Right atrium auricular region (tissue), 2 donors: ENCODE results near the gene NDUFS8. TPM values are rescaled to one million over a fixed set of nuclear protein-coding genes. Genes with fewer than 3 reads are reported as not detected.

Source experiments
- DNase-seq: peaks from one replicate; pipeline ENCODE4 v3.0.0-alpha.2; 2019; ENCODE audit warnings: low spot score
- H3K27ac ChIP-seq, 2 donors: fragments of 200-600 bp; sonication (generic); 1 replicate in 1 of 2; 2 replicates in 1 of 2; pipeline ENCODE4 v1.5.1; 2016 to 2019
- H3K27me3 ChIP-seq, 2 donors: fragments of 200-600 bp; sonication (generic); one replicate each; pipeline versions ENCODE4 v1.5.1 to v1.6.0; 2017 to 2019
- H3K36me3 ChIP-seq: fragments of 200-600 bp; sonication (generic); one replicate; pipeline ENCODE4 v1.5.1; 2016
- H3K4me1 ChIP-seq, 2 donors: fragments of 200-600 bp; sonication (generic); one replicate each; pipeline versions ENCODE4 v1.5.1 to v1.6.0; 2017 to 2019
- H3K4me3 ChIP-seq, 2 donors: fragments of 200-600 bp; sonication (generic); 1 replicate in 1 of 2; 2 replicates in 1 of 2; pipeline ENCODE4 v1.5.1; 2017 to 2019; ENCODE audit warnings: mild to moderate bottlenecking in 1 of 2, moderate library complexity in 1 of 2
- H3K9me3 ChIP-seq, 2 donors: fragments of 200-600 bp; sonication (generic); one replicate each; pipeline ENCODE4 v1.5.1; 2019
- CTCF ChIP-seq, 2 donors: fragments of 200-600 bp; sonication (generic); IDR thresholded peaks; one replicate each; pipeline ENCODE4 v1.5.1; 2019; ENCODE audit warnings: antibody characterized with exemption in 2 of 2
- total RNA-seq, 2 donors: library from RNA; depleted of rRNA; stranded (reverse); fragments of >200 nt; gene quantifications; one replicate each; pipeline ENCODE4 v1.1.0, GENCODE V29; 2016

NDUFS8 gene
- total RNA-seq, 2 donors from 2014 or later: 436 to 568 TPM

GRCh38 chr11:68050371-68050841, 19.9 kb downstream of the NDUFS8 start:
- DNase-seq: no peak
- H3K27ac ChIP-seq: no peak overlapping the region
- TF ChIP-seq CTCF (IDR thresholded peaks at IDR 0.05): no peak
- no peaks in the 10 kb centered on the region for H3K27me3 ChIP-seq
- H3K36me3 ChIP-seq: peaks cover 37% of the 10 kb centered on the region
- H3K9me3 ChIP-seq: no peaks in the 10 kb centered on the region
- H3K4me1 ChIP-seq: no peaks in the 10 kb centered on the region
- H3K4me3 ChIP-seq: no peak overlapping the region

- Histone ChIP-seq H3K27ac (no peak overlapping the region), H3K4me3 (no peak overlapping the region), H3K27me3 (no peaks in the 10 kb centered on the region), H3K36me3 (peaks cover 29% of the 10 kb centered on the region), H3K9me3 (no peaks in the 10 kb centered on the region), H3K4me1 (no peaks in the 10 kb centered on the region)
- no peak for TF ChIP-seq CTCF (IDR thresholded peaks at IDR 0.05)
- DNase-seq: no peak
Observed at GRCh38 chr11:68051191-68052136, 21.0 kb downstream of the NDUFS8 start.

GRCh38 chr11:68052137-68052873, 21.8 kb downstream of the NDUFS8 start:
- H3K9me3 ChIP-seq: no peaks in the 10 kb centered on the region
- H3K36me3 ChIP-seq: peaks cover 29% of the 10 kb centered on the region

GRCh38 chr11:68053117-68053516, 22.6 kb downstream of the NDUFS8 start:
- no peak overlapping the region for H3K27ac ChIP-seq
- H3K27me3 ChIP-seq: no peaks in the 10 kb centered on the region
- H3K4me3 ChIP-seq: no peak overlapping the region
- no peaks in the 10 kb centered on the region for H3K9me3 ChIP-seq
- no peak for DNase-seq
- peaks cover 29% of the 10 kb centered on the region for H3K36me3 ChIP-seq
- TF ChIP-seq CTCF (IDR thresholded peaks at IDR 0.05): no peak
- no peaks in the 10 kb centered on the region for H3K4me1 ChIP-seq

More at GRCh38 chr11:68052137-68052873, 21.8 kb downstream of the NDUFS8 start:
- TF ChIP-seq CTCF (IDR thresholded peaks at IDR 0.05): no peak
- Histone ChIP-seq H3K4me1 (no peaks in the 10 kb centered on the region), H3K27me3 (no peaks in the 10 kb centered on the region), H3K27ac (no peak overlapping the region), H3K4me3 (no peak overlapping the region)
- no peak for DNase-seq

GRCh38 chr11:68053981-68054812, 23.7 kb downstream of the NDUFS8 start:
- Histone ChIP-seq H3K36me3 (peaks cover 28% of the 10 kb centered on the region), H3K27me3 (no peaks in the 10 kb centered on the region)

More at GRCh38 chr11:68053981-68054812, 23.7 kb downstream of the NDUFS8 start:
- no peak for TF ChIP-seq CTCF (IDR thresholded peaks at IDR 0.05)
- no peaks in the 10 kb centered on the region for H3K9me3 ChIP-seq
- no peak for DNase-seq
- no peak overlapping the region for H3K4me3 ChIP-seq
- no peak overlapping the region for H3K27ac ChIP-seq
- no peaks in the 10 kb centered on the region for H3K4me1 ChIP-seq
